ENCODE results near the gene ARID5B.

GRCh38 chr10:62021978-62022802 is 120.7 kb downstream of the ARID5B start:
- TF ChIP-seq, protein P1, sequence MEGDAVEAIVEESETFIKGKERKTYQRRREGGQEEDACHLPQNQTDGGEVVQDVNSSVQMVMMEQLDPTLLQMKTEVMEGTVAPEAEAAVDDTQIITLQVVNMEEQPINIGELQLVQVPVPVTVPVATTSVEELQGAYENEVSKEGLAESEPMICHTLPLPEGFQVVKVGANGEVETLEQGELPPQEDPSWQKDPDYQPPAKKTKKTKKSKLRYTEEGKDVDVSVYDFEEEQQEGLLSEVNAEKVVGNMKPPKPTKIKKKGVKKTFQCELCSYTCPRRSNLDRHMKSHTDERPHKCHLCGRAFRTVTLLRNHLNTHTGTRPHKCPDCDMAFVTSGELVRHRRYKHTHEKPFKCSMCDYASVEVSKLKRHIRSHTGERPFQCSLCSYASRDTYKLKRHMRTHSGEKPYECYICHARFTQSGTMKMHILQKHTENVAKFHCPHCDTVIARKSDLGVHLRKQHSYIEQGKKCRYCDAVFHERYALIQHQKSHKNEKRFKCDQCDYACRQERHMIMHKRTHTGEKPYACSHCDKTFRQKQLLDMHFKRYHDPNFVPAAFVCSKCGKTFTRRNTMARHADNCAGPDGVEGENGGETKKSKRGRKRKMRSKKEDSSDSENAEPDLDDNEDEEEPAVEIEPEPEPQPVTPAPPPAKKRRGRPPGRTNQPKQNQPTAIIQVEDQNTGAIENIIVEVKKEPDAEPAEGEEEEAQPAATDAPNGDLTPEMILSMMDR (IDR thresholded peaks at IDR 0.05): no peak
- no peak for TF ChIP-seq POLR2A (IDR thresholded peaks at IDR 0.05)
- TF ChIP-seq POLR2AphosphoS5 (IDR thresholded peaks at IDR 0.05): no peak
- TF ChIP-seq EP300 (IDR thresholded peaks at IDR 0.05; ENCODE audit: low read depth): no peak

Measured in transverse colon (tissue), 4 donors.